HG03460 (cell line): ENCODE results near the gene BHLHA15.

Experiments used
- ATAC-seq: cut with Tn5 transposase; IDR thresholded peaks from one replicate; pipeline ENCODE4 v1.9.1; 2021; ENCODE audit not compliant: unreplicated experiment

The BHLHA15 gene

DNA sequence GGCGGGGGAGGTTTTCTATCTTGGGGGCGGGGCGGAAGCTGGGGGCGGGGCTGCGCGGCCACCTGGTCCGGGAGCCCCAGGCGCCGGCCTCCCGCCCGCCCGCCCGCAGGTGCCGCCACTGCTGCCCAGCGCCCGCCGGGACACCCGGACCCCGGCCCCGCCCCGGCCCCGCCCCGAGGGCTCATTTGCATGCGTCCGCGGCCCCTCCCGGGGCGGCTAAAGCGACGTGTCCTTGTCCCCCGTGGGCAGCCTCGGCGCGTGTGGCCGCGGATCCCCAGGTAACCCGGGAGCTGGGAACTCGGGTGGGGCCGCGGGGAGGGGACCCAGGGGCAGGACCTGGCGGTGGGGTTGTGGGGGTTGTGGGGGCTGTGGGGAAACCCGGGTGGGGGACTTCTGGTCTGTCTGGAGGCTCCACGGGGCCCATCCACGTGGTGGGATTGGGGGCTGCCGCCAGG is at the start of gene BHLHA15:
Gene BHLHA15, plus strand, starts transcription at position 219 of the 455 bp plus-strand sequence. CDS start 871 bp downstream, outside the sequence.
- ATAC-seq, result no peak

DNA sequence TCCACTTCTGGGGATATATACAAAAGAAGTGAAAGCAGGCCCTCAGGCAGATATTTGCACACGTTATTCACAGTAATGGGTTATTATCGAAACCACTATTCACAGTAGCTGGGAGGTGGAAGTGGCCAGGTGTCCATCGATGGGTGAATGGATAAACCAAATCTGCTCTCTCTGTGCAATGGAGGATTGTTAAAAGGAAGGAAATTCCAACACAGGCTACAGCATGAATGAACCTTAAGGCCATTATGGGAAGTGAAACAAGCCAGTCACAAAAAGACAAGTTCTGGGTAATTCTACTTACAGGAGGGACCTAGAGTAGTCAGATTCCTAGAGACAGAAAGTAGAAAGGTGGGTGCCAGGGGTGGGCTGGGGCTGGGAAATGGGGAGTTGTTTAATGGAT is 48.5 kb upstream of the BHLHA15 start:
- no peak for ATAC-seq

- ATAC-seq, result no peak
These were observed 48.0 kb upstream of the BHLHA15 start for GRCh38 chr7:98163269-98163668.

DNA sequence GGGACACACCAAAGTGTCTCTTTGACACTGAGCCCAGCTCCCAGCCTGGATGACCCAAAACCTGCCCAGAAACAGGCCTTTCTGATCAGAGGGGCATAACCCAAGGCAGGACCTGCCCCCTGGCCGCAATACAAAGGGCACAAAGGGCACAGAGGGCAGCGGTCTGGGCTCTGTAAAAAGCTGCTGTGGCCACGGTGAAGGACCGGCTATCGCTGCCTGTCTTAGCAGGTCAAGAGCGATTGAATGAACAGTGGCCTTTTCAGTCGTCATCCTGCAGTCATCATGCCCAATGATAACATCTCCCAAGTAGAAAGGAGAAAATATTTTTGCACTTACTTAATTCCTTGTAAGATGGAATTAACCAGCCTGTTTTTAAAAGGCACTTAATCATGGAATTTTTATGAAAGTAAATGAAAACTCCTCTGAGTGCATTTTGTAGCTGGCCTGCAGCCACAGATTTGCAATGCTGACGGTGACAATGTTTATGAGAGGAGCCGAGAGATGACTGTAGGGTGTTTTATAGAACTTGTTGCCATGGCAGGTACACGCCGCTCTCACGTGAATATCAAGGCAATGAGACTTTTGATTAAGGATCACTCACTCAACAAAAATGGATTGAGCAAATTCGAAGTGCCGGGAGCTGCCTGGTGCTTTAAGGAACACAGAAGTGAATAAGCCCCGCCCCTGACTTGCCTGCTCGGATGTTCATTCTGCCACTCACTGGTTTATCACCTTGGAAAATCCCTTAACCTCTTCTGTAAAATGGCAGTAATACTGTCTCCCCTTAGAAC is 47.3 kb upstream of the BHLHA15 start:
- no peak for ATAC-seq

DNA sequence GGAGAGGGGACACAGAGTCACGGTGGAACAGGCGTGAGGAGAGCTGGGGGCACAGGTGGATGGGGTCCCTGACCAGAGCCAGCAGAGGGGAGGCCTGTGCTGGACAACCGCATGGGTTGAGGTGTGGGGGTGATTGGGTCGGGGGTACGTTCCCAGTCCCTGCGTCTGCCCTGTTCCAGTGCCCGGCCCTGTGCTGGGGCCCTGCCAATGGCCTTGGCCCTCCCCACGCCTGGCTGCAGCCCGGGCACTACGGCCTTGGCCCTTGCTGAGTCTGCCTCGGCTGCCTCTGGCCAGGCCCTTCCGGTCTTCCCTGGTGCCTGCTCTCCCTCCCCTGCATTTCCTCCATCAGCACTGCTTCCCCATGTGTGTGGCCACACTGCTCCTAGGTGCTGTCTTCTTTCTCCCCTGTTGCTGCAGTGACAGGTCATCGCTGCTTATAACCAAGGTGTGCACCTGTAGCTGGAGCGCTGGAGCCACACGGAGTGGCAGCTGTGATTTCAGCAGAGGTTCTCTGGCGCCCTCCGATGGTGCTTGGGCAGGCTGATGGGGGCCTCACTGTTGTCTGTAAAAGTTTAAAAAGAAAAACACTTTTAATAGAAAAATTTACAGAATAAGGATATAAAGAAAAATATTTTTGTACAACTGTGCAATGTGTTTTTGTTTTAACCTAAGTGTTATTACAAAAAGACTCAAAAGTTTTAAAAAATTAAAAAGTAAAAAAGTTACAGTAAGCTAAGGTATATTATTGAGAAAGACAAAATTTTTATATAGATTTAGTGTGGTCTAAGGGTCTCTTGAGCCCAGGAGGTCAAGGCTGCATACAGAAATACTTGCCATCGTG is 45.2 kb upstream of the BHLHA15 start:
- peak; percentile 62 for ATAC-seq

GRCh38 chr7:98166668-98166970 is 44.6 kb upstream of the BHLHA15 start:
- ATAC-seq, result no peak

- ATAC-seq, result no peak
These were observed 43.6 kb upstream of the BHLHA15 start for GRCh38 chr7:98167653-98168052.

GRCh38 chr7:98168181-98168903 is 42.9 kb upstream of the BHLHA15 start:
- ATAC-seq, result peak; percentile 73

DNA sequence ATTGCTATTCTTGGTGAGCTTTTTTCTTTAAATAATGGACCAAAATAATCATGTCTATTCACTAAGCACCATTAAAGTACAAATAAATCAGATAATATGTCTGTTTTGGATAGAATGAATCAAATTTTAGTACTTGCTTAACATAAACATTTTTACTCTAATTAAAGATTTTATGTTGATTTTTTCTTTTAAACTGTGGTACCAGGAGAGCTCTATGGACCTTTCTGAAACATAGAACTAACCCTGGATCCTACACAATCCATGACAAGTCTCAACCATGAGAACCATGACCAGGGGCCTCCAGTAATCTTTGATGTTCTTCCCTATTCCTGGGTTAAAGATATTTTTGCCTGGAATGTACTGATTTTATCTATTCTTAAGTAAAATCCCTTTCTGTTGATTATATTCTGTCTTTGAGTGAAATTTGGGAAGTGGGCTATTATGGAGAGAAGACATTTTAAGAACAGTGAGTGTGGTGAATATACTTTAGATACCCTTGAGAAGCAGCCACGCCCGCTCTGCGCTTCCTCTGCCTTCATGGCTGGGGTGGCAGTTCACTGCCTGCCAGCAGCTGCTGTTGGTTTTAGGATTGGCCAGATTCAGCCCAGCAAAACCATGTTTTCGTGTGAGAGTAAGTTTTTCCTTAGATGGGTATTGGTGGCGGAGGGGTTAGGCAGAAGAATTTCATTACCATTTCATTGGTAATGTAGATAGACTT is 42.2 kb upstream of the BHLHA15 start:
- ATAC-seq, result no peak

DNA sequence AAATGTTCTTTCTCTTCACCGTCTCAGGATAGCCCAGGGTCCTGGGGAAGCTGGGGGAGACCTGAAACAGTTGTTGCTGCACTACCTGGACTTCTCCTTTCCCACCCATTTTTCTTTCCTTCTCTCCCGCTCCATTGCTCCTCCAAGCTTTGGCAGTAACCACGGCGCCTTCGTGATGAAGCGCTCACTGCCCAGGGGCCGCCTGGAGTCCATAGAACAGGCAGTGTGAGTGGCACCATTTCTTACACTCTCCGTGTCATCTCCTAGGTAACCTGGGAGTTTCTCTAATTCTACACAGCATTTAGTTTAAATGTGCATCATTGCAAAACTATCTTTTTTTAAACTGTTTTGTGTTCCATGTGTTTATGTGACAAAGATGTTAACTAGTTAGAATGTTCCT is 40.3 kb upstream of the BHLHA15 start:
- no peak for ATAC-seq

DNA sequence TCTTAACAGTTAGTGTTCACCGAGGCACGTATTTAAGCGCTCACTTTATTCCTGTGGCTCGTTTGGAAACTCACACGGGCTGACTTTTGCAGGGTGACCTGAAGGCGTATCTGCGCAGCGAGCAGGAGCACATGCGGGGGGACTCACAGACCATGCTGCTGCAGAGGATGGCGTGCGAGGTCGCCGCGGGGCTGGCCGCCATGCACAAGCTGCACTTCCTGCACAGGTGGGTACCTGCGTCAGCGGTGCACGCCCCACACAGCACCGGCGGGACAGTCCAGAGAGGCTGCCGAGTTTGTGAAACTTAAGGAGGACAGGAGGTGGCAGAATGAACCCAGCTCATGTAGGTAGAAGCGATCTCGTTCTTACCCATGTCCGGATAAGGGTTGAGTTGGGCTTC is 39.8 kb upstream of the BHLHA15 start:
- ATAC-seq, result no peak

DNA sequence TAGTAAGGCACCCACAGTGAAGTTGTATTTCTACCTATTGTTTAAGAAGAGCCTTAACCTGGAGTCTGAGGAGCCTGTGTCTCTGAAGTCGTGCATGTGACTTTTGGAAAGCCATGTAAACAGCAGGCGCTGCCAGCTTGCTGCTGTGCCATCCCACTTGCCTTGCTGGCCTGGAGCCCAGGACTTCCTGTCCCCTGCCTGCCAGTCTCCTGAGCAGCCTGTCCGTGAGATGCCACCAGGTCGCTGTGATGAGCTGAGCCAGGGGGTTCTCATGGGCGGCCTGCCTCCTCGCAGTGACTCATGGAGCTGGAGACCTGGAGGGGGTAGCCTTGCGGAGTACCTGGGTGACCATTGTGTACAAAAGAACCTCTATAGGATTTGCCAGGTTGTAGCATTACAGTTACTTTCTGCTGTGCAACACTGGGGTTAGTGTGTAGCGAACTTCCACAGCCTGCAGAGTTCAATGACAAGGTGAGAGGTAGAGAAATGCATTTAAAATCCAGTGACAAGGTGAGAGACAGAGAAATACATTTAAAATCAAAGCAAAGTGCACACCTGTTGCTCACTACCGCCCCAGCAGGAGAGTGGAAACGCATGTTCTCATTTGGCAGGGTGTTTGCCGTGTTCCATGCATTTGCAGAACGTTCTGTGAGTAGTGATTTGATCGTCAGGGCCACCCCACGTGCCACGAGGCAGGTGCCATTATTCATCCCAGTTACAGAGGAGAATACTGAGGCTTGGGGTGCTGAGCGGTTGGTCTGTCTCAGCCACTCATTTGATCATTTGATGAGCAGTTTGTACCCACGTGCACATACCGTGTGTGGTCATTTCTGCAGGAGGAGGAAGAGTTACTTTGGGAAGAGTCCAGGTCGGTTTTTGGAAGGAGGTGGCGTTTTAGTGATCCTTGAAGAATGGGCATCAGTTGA is 36.6 kb upstream of the BHLHA15 start:
- ATAC-seq, result no peak

- no peak for ATAC-seq
These were observed 35.8 kb upstream of the BHLHA15 start for GRCh38 chr7:98175260-98175940.

GRCh38 chr7:98177553-98177952 is 33.7 kb upstream of the BHLHA15 start:
- no peak for ATAC-seq

DNA sequence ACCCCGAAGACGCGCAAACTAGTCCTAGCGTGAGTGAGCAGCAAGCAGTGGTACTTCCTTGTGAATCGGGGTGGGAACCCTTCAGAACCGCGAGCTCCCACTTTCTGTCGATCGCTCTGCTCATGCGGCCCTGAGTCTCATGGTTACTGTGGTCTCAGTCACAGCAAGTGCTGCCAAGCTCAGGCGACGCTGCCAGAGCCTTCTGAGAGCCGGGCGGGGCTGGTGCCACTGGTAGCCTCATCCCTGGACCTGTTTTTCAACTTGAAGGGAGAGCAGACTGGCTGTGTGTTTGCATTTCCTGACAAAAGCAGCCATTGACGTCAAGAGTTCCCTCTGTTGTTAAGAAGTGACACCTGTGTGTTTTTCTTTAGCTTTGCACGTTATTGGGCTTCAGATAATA is 32.9 kb upstream of the BHLHA15 start:
- no peak for ATAC-seq

GRCh38 chr7:98178762-98179490 is 32.3 kb upstream of the BHLHA15 start:
- ATAC-seq, result no peak

- no peak for ATAC-seq
These were observed 30.5 kb upstream of the BHLHA15 start for GRCh38 chr7:98180751-98181150.

GRCh38 chr7:98185101-98185500 is 26.1 kb upstream of the BHLHA15 start:
- no peak for ATAC-seq
